ENCODE data around the gene PDE7B. TPM values are rescaled to one million over a fixed set of nuclear protein-coding genes. Genes with fewer than 3 reads are reported as not detected.

PDE7B gene
- total RNA-seq, 2 experiments from 2014 or later: 0.29 to 0.34 TPM

DNA sequence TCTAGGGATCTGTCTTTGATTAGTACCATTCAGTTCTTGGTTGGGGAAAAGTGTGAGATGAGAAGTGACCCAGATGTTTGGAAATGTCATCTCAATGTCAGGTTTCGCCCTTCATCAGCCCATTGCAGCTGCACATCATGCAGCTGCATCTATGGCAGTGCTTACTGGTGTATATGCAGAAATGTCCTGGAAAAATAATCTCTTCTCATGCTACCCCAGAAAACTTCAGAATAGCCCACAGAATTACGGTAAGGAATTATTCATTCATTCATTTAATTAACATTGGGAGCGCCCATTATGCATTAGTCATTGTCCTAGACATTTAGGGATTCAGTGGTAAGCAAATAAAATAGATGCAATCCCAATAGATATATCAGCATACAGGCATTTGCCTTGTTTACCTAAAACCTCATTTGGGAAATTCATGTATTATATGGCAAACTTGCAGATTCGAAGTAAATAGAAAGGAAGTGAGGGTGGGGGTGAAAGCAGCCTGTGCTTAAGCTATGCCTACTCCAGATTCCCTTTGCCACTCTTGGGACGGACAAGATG lies 89.2 kb downstream of the PDE7B start:
- Mint-ChIP-seq H3K4me3 (no peak overlapping the region), H3K27ac (no peak overlapping the region), H3K27me3 (ENCODE audit: low read depth) (no peaks in the 10 kb centered on the region), H3K4me1 (ENCODE audit: low read depth) (no peaks in the 10 kb centered on the region), H3K36me3 (ENCODE audit: low read depth) (no peaks in the 10 kb centered on the region), H3K9me3 (ENCODE audit: insufficient read depth) (no peaks in the 10 kb centered on the region)
- DNase-seq (no peak), ATAC-seq (no peak)
- CTCF ChIA-PET: no interaction called here
- POLR2A ChIA-PET: no interaction called here

DNA sequence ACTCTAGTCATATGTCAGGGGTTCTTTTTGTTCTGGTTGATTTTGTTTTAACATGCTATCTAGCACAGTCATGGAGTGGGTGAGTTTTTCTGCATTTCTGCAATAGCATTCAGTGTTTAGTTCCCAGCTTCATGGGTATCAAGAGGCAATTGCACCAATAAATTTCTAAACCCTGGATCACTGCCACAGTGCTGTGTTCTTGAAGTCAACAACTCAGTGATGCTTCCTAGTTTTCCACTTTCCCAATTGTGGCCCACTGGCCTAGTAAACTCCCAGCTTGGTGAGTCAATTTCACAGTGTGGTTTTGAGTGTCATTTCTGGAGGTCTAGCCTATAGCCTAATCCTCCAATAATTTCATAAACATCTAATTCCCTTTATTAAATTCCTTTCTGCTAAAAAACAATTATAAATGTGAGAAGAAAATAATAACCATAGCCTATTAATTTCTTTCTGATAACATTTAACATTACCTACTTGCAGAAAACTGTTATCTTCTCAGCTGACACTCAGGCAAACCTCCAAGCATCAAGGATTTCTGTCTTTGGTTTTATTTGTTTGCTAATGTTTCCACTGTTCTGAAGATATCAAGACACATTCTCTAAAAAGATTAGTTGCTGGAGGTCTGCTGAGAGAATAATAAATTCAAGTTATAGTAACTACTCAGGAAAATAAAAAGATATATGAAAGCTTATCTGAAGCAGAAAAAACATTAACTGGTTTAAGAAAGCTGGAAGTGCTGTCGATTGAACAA lies 89.9 kb downstream of the PDE7B start:
- Mint-ChIP-seq H3K27ac (no peak overlapping the region), H3K4me1 (ENCODE audit: low read depth) (no peaks in the 10 kb centered on the region), H3K4me3 (no peak overlapping the region), H3K9me3 (ENCODE audit: insufficient read depth) (no peaks in the 10 kb centered on the region), H3K27me3 (ENCODE audit: low read depth) (no peaks in the 10 kb centered on the region), H3K36me3 (ENCODE audit: low read depth) (no peaks in the 10 kb centered on the region)
- DNase-seq: no peak
- POLR2A ChIA-PET: no interaction called here
- ATAC-seq: no peak
- CTCF ChIA-PET: interaction anchor here (0.5 to 0.7 kb wide), 3 partner anchors 41 to 405 kb away, joined by 3 to 4 read pairs (median 3); no protein-coding TSS in a partner anchor

DNA sequence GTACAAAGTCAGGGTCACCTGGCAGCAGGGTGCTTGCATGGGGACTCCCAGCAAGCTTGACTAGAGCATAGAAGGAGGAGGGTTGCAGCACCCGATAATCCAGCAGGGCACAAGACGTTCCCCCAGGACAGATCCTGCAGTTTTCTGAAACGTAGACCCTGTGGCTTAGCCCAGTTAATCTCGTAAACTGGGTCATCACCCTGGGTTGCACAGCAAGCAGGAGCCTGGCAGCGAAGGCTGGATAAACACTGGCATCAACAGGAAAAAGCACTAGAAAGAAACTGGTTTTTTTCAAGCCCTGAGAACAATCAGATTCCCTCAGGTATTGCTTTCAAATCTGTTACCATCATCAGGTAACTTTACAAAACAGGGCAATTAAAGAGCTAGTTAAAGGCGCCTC lies 92.6 kb downstream of the PDE7B start:
- no peak for ATAC-seq
- Mint-ChIP-seq H3K36me3 (ENCODE audit: low read depth) (no peaks in the 10 kb centered on the region), H3K4me3 (no peak overlapping the region), H3K27me3 (ENCODE audit: low read depth) (no peaks in the 10 kb centered on the region), H3K4me1 (ENCODE audit: low read depth) (no peaks in the 10 kb centered on the region), H3K27ac (no peak overlapping the region), H3K9me3 (ENCODE audit: insufficient read depth) (no peaks in the 10 kb centered on the region)
- POLR2A ChIA-PET: no interaction called here
- CTCF ChIA-PET: interaction anchor here (1.0 kb wide), 1 partner anchor 38 kb away, joined by 3 read pairs; no protein-coding TSS in a partner anchor
- no peak for DNase-seq

DNA sequence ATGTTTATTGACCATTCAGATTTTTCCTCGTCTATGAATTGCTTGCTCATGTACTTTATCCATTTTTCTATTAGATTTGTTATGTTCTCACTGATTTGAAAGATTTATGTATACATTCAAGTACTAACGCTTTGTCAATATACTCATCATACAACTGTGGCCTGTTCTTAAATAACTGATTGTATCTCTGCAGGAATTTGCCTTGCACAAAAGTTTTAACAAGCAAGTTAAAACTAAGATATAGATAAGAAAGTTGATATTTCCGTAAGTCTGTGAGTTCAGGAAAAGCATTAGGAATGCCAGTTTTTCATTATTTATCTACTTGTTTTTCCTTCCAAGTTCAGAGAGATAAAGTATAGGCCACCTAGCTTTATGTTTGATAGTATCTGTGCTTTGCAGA lies 95.2 kb downstream of the PDE7B start:
- H3K4me1 Mint-ChIP-seq (ENCODE audit: low read depth): no peaks in the 10 kb centered on the region
- CTCF ChIA-PET: no interaction called here

GRCh38 chr6:135950669-135951068 lies 99.2 kb downstream of the PDE7B start:
- no peaks in the 10 kb centered on the region for H3K27me3 Mint-ChIP-seq (ENCODE audit: low read depth)
- no peaks in the 10 kb centered on the region for H3K9me3 Mint-ChIP-seq (ENCODE audit: insufficient read depth)
- H3K4me3 Mint-ChIP-seq: no peak overlapping the region
- CTCF ChIA-PET: no interaction called here
- ATAC-seq (no peak), DNase-seq (no peak)
- H3K36me3 Mint-ChIP-seq (ENCODE audit: low read depth): no peaks in the 10 kb centered on the region
- no peaks in the 10 kb centered on the region for H3K4me1 Mint-ChIP-seq (ENCODE audit: low read depth)
- POLR2A ChIA-PET: no interaction called here
- no peak overlapping the region for H3K27ac Mint-ChIP-seq

More for the DNA sequence above, 95.2 kb downstream of the PDE7B start:
- Mint-ChIP-seq H3K36me3 (ENCODE audit: low read depth) (no peaks in the 10 kb centered on the region), H3K9me3 (ENCODE audit: insufficient read depth) (no peaks in the 10 kb centered on the region), H3K4me3 (no peak overlapping the region), H3K27me3 (ENCODE audit: low read depth) (no peaks in the 10 kb centered on the region), H3K27ac (no peak overlapping the region)
- no peak for DNase-seq
- ATAC-seq: no peak
- POLR2A ChIA-PET: no interaction called here

DNA sequence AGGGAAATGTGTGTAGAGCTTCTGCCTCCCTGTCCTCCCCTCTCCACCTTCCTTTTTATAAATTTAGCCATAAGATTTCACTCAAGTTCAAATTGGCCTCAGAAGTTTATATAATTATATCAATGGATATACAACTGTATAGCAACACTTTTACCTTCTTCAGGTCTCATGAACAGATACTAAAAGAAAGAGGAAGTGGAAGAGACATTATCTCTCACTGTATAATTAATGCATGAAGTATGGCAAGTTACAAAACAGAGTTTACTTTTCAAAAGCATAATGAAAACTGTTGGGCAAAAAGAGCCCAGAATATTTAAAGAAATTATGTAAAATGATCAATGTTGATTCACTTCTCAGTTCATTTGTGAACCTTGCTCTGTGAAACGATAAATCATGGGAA lies 99.7 kb downstream of the PDE7B start:
- no peak for ATAC-seq
- Mint-ChIP-seq H3K27me3 (ENCODE audit: low read depth) (no peaks in the 10 kb centered on the region), H3K27ac (no peak overlapping the region), H3K4me3 (no peak overlapping the region), H3K36me3 (ENCODE audit: low read depth) (no peaks in the 10 kb centered on the region), H3K4me1 (ENCODE audit: low read depth) (no peaks in the 10 kb centered on the region), H3K9me3 (ENCODE audit: insufficient read depth) (no peaks in the 10 kb centered on the region)
- no peak for DNase-seq
- ChIA-PET POLR2A (no interaction called here), CTCF (no interaction called here)

DNA sequence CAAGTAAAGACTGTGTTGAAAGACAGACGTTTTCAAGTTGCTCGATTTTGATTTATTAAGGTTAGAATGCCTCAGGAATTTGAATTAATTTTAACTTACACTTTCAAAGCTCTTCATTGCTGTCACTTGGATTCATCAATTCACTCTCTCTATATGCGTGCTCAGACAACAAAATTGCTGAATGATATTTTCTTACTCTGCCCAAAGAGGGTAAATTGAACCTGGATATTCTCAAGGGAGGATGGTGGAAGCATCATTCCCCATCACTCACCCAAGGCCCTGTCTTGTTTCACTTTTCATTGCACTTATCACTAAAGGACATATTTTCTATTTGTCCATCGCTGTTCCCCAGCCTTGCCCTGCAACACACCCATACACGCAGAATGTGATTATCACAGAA lies 102.3 kb downstream of the PDE7B start:
- Mint-ChIP-seq H3K4me1 (ENCODE audit: low read depth) (no peaks in the 10 kb centered on the region), H3K27me3 (ENCODE audit: low read depth) (no peaks in the 10 kb centered on the region), H3K9me3 (ENCODE audit: insufficient read depth) (no peaks in the 10 kb centered on the region), H3K4me3 (no peak overlapping the region), H3K27ac (no peak overlapping the region), H3K36me3 (ENCODE audit: low read depth) (no peaks in the 10 kb centered on the region)
- no peak for DNase-seq
- CTCF ChIA-PET: no interaction called here
- ATAC-seq: no peak
- POLR2A ChIA-PET: no interaction called here

DNA sequence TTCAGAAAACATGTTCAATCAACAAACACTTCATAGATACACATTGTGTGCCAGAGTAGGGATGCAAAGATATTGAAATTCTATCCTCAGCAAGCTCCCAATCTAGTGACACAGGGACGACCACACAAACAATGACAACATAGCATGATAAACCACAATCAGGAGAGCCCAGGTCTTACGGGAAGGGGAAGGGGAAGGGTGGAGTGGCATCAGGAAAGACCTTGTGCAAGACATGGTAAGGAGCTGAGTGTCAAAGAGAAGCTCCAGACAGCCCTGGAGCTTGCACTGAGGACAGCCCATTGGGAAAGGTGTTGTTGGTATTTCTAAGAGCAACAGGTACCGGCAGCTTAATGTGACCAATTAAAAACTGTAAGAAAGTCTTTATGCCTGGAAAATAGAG lies 103.6 kb downstream of the PDE7B start:
- POLR2A ChIA-PET: no interaction called here
- Mint-ChIP-seq H3K27me3 (ENCODE audit: low read depth) (no peaks in the 10 kb centered on the region), H3K4me1 (ENCODE audit: low read depth) (no peaks in the 10 kb centered on the region), H3K9me3 (ENCODE audit: insufficient read depth) (no peaks in the 10 kb centered on the region), H3K36me3 (ENCODE audit: low read depth) (no peaks in the 10 kb centered on the region), H3K27ac (no peak overlapping the region), H3K4me3 (no peak overlapping the region)
- CTCF ChIA-PET: interaction anchor here (0.8 kb wide), 1 partner anchor 17 kb away, joined by 3 read pairs; no protein-coding TSS in a partner anchor
- DNase-seq (no peak), ATAC-seq (no peak)

DNA sequence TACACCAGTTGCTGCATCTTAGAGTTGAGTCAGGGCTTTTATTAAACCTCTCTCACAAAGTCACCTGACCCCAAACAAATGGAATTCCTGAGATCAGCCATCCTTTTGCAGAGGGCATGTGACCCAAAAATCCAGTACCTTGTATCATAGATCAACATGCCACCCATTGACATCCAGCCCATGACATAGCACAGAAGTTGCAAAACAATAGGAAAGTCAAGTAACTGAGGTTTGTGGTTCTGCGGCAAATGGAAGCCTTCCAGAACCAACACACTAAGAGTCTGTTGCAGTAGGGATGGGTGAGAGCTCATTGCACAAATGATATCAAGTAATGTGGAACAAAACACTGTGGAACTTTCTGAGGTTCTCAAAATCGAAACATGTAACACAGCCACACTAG lies 111.2 kb downstream of the PDE7B start:
- Mint-ChIP-seq H3K4me1 (ENCODE audit: low read depth) (no peaks in the 10 kb centered on the region), H3K9me3 (ENCODE audit: insufficient read depth) (peaks cover 3% of the 10 kb centered on the region), H3K27ac (no peak overlapping the region), H3K4me3 (no peak overlapping the region), H3K27me3 (ENCODE audit: low read depth) (no peaks in the 10 kb centered on the region), H3K36me3 (ENCODE audit: low read depth) (no peaks in the 10 kb centered on the region)
- ChIA-PET CTCF (no interaction called here), POLR2A (no interaction called here)
- DNase-seq (no peak), ATAC-seq (no peak)

DNA sequence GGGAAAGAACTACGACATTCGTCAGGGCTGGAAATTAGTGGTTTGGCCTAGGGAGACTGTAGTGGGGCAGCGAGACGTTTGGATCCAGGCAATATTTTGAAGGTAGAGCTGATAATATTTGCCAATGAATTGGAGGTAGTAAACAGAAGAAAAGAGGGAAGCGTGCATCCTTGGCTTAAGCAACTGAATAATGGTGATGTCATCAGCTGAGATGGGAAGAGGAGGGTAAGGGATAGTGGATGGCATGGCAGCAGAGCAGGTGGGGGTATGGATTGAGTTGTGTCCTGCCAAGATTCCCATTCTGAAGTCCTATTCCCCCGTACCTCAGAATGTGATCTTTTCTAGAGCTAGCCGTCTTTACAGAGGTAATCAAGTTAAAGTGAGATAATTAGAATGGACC lies 119.2 kb downstream of the PDE7B start:
- H3K4me3 Mint-ChIP-seq: no peak overlapping the region
- POLR2A ChIA-PET: no interaction called here

DNA sequence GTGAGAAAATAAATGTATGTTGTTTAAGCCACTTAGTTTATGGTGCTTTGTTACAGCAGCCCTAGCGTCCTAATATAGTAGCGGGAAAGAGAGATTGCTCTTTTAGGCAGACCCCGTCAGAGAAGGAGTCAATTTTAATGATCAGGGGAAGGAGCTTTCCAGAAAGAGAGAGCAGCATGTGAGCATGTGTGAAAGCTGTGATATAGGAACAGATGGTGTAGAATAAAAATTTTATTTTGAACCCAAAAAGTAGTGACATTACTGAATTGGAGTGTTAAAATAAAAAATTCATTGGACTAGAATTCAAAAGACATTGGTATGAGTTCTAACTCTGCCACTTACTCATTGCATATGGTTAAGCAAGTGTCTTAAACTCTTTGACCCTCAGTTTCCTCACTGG lies 119.8 kb downstream of the PDE7B start:
- ChIA-PET CTCF (no interaction called here), POLR2A (no interaction called here)
- Mint-ChIP-seq H3K4me1 (ENCODE audit: low read depth) (no peaks in the 10 kb centered on the region), H3K4me3 (no peak overlapping the region), H3K9me3 (ENCODE audit: insufficient read depth) (no peaks in the 10 kb centered on the region), H3K27me3 (ENCODE audit: low read depth) (no peaks in the 10 kb centered on the region), H3K36me3 (ENCODE audit: low read depth) (no peaks in the 10 kb centered on the region), H3K27ac (no peak overlapping the region)
- no peak for DNase-seq
- no peak for ATAC-seq

More for the DNA sequence above, 119.2 kb downstream of the PDE7B start:
- Mint-ChIP-seq H3K27ac (no peak overlapping the region), H3K9me3 (ENCODE audit: insufficient read depth) (no peaks in the 10 kb centered on the region), H3K27me3 (ENCODE audit: low read depth) (no peaks in the 10 kb centered on the region), H3K4me1 (ENCODE audit: low read depth) (no peaks in the 10 kb centered on the region), H3K36me3 (ENCODE audit: low read depth) (no peaks in the 10 kb centered on the region)
- DNase-seq (no peak), ATAC-seq (no peak)
- CTCF ChIA-PET: no interaction called here

DNA sequence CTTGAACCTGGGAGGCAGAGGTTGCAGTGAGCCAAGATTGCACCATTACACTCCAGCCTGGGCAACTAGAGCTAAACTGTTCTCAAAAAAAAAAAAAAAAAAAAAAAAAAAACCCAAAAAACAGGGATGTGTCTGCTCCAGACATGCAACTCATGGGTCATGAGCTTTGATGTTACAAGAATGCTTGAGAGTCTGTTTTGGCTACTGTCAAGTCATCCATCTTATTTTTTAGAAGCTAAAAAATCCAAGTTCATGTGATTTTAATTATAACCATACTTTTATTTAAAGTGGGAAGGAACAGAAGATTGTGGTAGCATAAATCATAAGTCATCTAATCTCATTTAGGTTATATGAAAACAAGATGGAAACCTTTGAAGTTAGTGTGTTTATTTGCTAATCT lies 120.6 kb downstream of the PDE7B start:
- CTCF ChIA-PET: no interaction called here
- Mint-ChIP-seq H3K27ac (no peak overlapping the region), H3K36me3 (ENCODE audit: low read depth) (no peaks in the 10 kb centered on the region), H3K4me3 (no peak overlapping the region), H3K27me3 (ENCODE audit: low read depth) (no peaks in the 10 kb centered on the region), H3K9me3 (ENCODE audit: insufficient read depth) (no peaks in the 10 kb centered on the region), H3K4me1 (ENCODE audit: low read depth) (no peaks in the 10 kb centered on the region)
- no peak for DNase-seq
- POLR2A ChIA-PET: no interaction called here
- ATAC-seq: no peak

DNA sequence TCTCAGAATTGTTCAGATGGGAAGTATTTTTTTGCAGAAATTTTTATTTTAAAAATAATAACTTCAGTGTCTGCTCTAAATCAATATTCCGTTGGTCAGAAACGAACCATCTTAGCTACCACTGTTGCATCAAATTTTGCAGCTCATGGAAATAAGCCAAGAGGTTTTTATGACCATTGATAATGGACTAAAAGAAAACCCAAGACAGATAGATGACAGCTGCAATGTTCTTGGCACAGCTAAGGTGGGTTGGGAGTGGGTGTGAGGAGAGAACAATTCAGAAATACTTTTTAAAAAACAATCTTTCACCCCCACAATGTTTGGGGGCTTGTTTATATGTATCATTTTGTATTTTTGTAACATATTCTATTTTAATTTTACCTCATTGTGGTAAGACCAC lies 121.1 kb downstream of the PDE7B start:
- H3K27me3 Mint-ChIP-seq (ENCODE audit: low read depth): no peaks in the 10 kb centered on the region
- H3K4me3 Mint-ChIP-seq: no peak overlapping the region
- H3K36me3 Mint-ChIP-seq (ENCODE audit: low read depth): no peaks in the 10 kb centered on the region
- DNase-seq (no peak), ATAC-seq (no peak)
- no peaks in the 10 kb centered on the region for H3K4me1 Mint-ChIP-seq (ENCODE audit: low read depth)
- ChIA-PET CTCF (no interaction called here), POLR2A (no interaction called here)
- H3K9me3 Mint-ChIP-seq (ENCODE audit: insufficient read depth): no peaks in the 10 kb centered on the region
- H3K27ac Mint-ChIP-seq: no peak overlapping the region

All from activated CD8-positive, alpha-beta T cell treated with anti-CD3 and anti-CD28 coated beads, Interleukin-2, amount 10 ng/mL, durations not matched to agents 7 days and 5 days (primary cell).